IMR-90 (cell line): ENCODE data around the gene FREM3. TPM values are rescaled to one million over a fixed set of nuclear protein-coding genes. Genes with fewer than 3 reads are reported as not detected.

Source experiments
- ATAC-seq: fragments of 200-7000 bp; cut with Tn5 transposase; 2 replicates; pipeline ENCODE4 v1.9.1; 2020; ENCODE audit warnings: low read depth, mild to moderate bottlenecking, moderate library complexity
- BruUV-seq: library from RNA; stranded (reverse); fragments of 400-500 nt; replicated peaks from 2 replicates; lab custom pipeline; 2021; lab: Mats Ljungman, UMichigan
- CTCF ChIA-PET: fragments of 300-600 bp; formaldehyde crosslinking; extraction: SDS; loops from one replicate; lab custom pipeline; 2021; ENCODE audit warnings: antibody characterized with exemption; lab: Yijun Ruan, JAX
- POLR2A ChIA-PET: fragments of 300-600 bp; sonication (Branson Sonifier 250); formaldehyde crosslinking; loops from one replicate; lab custom pipeline; 2022; ENCODE audit warnings: antibody characterized with exemption; ENCODE audit not compliant: unreplicated experiment; lab: Charles Lee
- DNase-seq: peaks from one replicate; pipeline ENCODE4 v3.0.0; 2013
- H2AFZ ChIP-seq: replicated peaks from 2 replicates; pipeline ENCODE3; 2013; ENCODE audit warnings: low read length, mild to moderate bottlenecking; ENCODE audit not compliant: poor library complexity
- H2AK5ac ChIP-seq: 2 replicates; pipeline ENCODE4 v1.6.1; 2013; ENCODE audit warnings: low read depth, low read length, inconsistent platforms
- H2AK9ac ChIP-seq: replicated peaks from 2 replicates; pipeline ENCODE3; 2013; ENCODE audit warnings: mild to moderate bottlenecking, low read depth, low read length, moderate library complexity; ENCODE audit not compliant: poor library complexity
- H2BK120ac ChIP-seq: 2 replicates; pipeline ENCODE4 v1.6.1; 2013; ENCODE audit warnings: low read depth, low read length, inconsistent platforms
- H2BK15ac ChIP-seq: 3 replicates; pipeline ENCODE4 v1.6.1; 2013; ENCODE audit warnings: low read depth, low read length, inconsistent platforms
- H2BK20ac ChIP-seq: 2 replicates; pipeline ENCODE4 v1.6.1; 2013; ENCODE audit warnings: low read depth, mild to moderate bottlenecking, inconsistent platforms, low read length, moderate library complexity
- H2BK5ac ChIP-seq: 2 replicates; pipeline ENCODE4 v1.6.1; 2013; ENCODE audit warnings: mild to moderate bottlenecking, low read depth, low read length, inconsistent platforms; ENCODE audit not compliant: poor library complexity, severe bottlenecking
- H3K14ac ChIP-seq: replicated peaks from 2 replicates; pipeline ENCODE4 v1.6.1; 2013; ENCODE audit warnings: low read depth, low read length, inconsistent platforms
- H3K18ac ChIP-seq: 2 replicates; pipeline ENCODE4 v1.6.1; 2013; ENCODE audit warnings: low read depth, low read length, control low read depth
- H3K23ac ChIP-seq: 2 replicates; pipeline ENCODE4 v1.6.1; 2013; ENCODE audit warnings: low read depth, low read length, inconsistent platforms
- H3K27ac ChIP-seq: 2 replicates; pipeline ENCODE4 v1.5.1; 2013; ENCODE audit warnings: mild to moderate bottlenecking, control low read depth, low read length; ENCODE audit not compliant: insufficient read depth
- H3K27me3 ChIP-seq: 2 replicates; pipeline ENCODE4 v1.6.1; 2013; ENCODE audit warnings: low read length; ENCODE audit not compliant: control insufficient read depth, insufficient read depth
- H3K36me3 ChIP-seq: 2 replicates; pipeline ENCODE4 v1.6.1; 2013; ENCODE audit warnings: low read length, mixed read lengths; ENCODE audit not compliant: control insufficient read depth, insufficient read depth
- H3K4ac ChIP-seq: 2 replicates; pipeline ENCODE4 v1.6.1; 2013; ENCODE audit warnings: low read depth, low read length, inconsistent platforms
- H3K4me1 ChIP-seq: 2 replicates; pipeline ENCODE4 v1.6.1; 2013; ENCODE audit warnings: low read length, mixed read lengths; ENCODE audit not compliant: control insufficient read depth, insufficient read depth
- H3K4me2 ChIP-seq: 2 replicates; pipeline ENCODE4 v1.6.1; 2013; ENCODE audit warnings: low read depth, mild to moderate bottlenecking, control low read depth, low read length, moderate library complexity
- H3K4me3 ChIP-seq: 2 replicates; pipeline ENCODE4 v1.5.1; 2013; ENCODE audit warnings: low read depth, mild to moderate bottlenecking, control low read depth, low read length, moderate library complexity; ENCODE audit not compliant: insufficient read depth
- H3K56ac ChIP-seq: 2 replicates; pipeline ENCODE4 v1.6.1; 2013; ENCODE audit warnings: low read length, inconsistent platforms; ENCODE audit not compliant: insufficient read depth; ENCODE audit errors: extremely low read depth
- H3K79me1 ChIP-seq, 2 experiments: 2 replicates each; pipeline ENCODE4 v1.6.1; 2013; ENCODE audit warnings: low read length in 2 of 2, inconsistent platforms in 1 of 2, low read depth in 1 of 2
- H3K9ac ChIP-seq: 2 replicates; pipeline ENCODE4 v1.6.1; 2013; ENCODE audit warnings: low read depth, low read length, control low read depth
- H3K9me1 ChIP-seq: 2 replicates; pipeline ENCODE4 v1.6.1; 2013; ENCODE audit warnings: low read length, inconsistent platforms; ENCODE audit not compliant: insufficient read depth
- H3K9me3 ChIP-seq: 2 replicates; pipeline ENCODE4 v1.6.1; 2013; ENCODE audit warnings: low read length; ENCODE audit not compliant: control insufficient read depth, insufficient read depth
- H4K20me1 ChIP-seq: 2 replicates; pipeline ENCODE4 v1.6.1; 2013; ENCODE audit warnings: low read length, inconsistent platforms; ENCODE audit not compliant: insufficient read depth
- H4K5ac ChIP-seq: 2 replicates; pipeline ENCODE4 v1.6.1; 2013; ENCODE audit warnings: mild to moderate bottlenecking, low read depth, low read length, control low read depth
- H4K8ac ChIP-seq, 2 experiments: 2 replicates each; pipeline ENCODE4 v1.6.1; 2013; ENCODE audit warnings: low read depth in 2 of 2, low read length in 2 of 2, control low read depth in 1 of 2, inconsistent platforms in 1 of 2
- H4K91ac ChIP-seq: 2 replicates; pipeline ENCODE4 v1.6.1; 2013; ENCODE audit warnings: low read depth, low read length, inconsistent platforms; ENCODE audit not compliant: insufficient read depth
- CEBPB ChIP-seq: IDR thresholded peaks from 2 replicates; pipeline ENCODE4 v1.6.1; 2012; ENCODE audit warnings: low read depth, low read length, improper control_type of control experiment
- WGBS, 2 experiments: methylation state at CpG; one replicate each; pipeline versions ENCODE4 v1.1.5 to v1.1.7; 2013; ENCODE audit warnings: missing lambda C conversion rate in 2 of 2; ENCODE audit not compliant: insufficient read length in 1 of 2; ENCODE audit errors: extremely low coverage in 2 of 2; 5-methylcytosine and 5-hydroxymethylcytosine counted together
- dilution Hi-C: fragments of 300-500 bp; cut with HindIII; formaldehyde crosslinking; loops from one replicate; pipeline ENCODE4 v1.14.3; 2018; ENCODE audit warnings: low sequenced_read_pairs; ENCODE audit not compliant: unreplicated experiment
- in situ Hi-C: fragments of 300-500 bp; cut with MboI; formaldehyde crosslinking; loops from 3 replicates; pipeline ENCODE4 v1.14.3; 2019; ENCODE audit warnings: low sequenced_read_pairs, inconsistent platforms, mixed read lengths
- intact Hi-C: fragments of 100-400 bp; cut with micrococcal nuclease; formaldehyde crosslinking; loops from 2 replicates; pipeline ENCODE4 v1.10.0; 2022
- polyA plus RNA-seq, 3 experiments: library from polyadenylated mRNA; depleted of rRNA; stranded (reverse); fragments of >200 nt; gene quantifications; 2 replicates each; pipeline ENCODE4 v1.2.3, GENCODE V29; 2012; ENCODE audit warnings: low replicate concordance in 1 of 3
- total RNA-seq: library from RNA; depleted of rRNA; stranded (reverse); fragments of >200 nt; gene quantifications from 2 replicates; pipeline ENCODE4 v1.2.3, GENCODE V29; 2012

Gene FREM3
- total and polyA plus RNA-seq, 2 of the 4 experiments (the other 2 are of a cell fraction): not detected

DNA sequence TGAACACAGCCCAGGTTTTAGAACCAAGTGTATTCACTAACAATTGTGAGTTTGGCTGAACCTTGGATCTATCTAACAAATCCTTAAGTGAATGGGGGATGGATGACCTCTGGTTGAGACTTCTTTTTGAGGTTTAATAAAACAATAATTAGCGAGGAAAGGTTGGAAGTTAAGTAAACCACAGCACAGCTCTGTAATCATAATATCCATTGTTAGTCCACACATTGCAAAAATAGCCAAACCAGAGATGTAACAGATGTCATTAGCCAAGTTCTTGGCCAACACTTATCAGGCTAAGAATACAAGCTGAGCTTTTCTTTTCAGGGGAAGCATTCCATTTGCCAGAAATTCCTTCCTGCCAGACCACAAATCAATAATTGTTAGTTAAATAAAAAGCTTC lies 59.1 kb downstream of the FREM3 start:
- H3K9me3 ChIP-seq: no peaks in the 10 kb centered on the region
- H3K27ac ChIP-seq: no peak overlapping the region
- ATAC-seq: no peak
- no peak overlapping the region for H4K91ac ChIP-seq
- H3K36me3 ChIP-seq: no peaks in the 10 kb centered on the region
- BruUV-seq: no TSS peak
- no peak overlapping the region for H3K9ac ChIP-seq
- dilution Hi-C loops (no loop called here), in situ Hi-C loops (no loop called here), intact Hi-C loops (no loop called here)
- H3K79me1 ChIP-seq: no peaks in the 10 kb centered on the region
- WGBS, 2 experiments: no CpG with 5 or more reads among the region's 1 CpG
- H4K20me1 ChIP-seq: no peaks in the 10 kb centered on the region
- ChIA-PET POLR2A (no interaction called here), CTCF (no interaction called here)
- H2BK120ac ChIP-seq: no peak overlapping the region
- H3K4me3 ChIP-seq: no peak overlapping the region
- H3K9me1 ChIP-seq: no peaks in the 10 kb centered on the region
- H2AK9ac ChIP-seq: no peak overlapping the region
- H3K4me1 ChIP-seq: no peaks in the 10 kb centered on the region
- H2BK20ac ChIP-seq: no peak overlapping the region
- no peak overlapping the region for H3K4ac ChIP-seq
- no peak overlapping the region for H4K8ac ChIP-seq
- no peak overlapping the region for H2BK5ac ChIP-seq
- no peak overlapping the region for H2BK15ac ChIP-seq
- TF ChIP-seq CEBPB: no peak
- H3K18ac ChIP-seq: no peak overlapping the region
- no peak overlapping the region for H4K5ac ChIP-seq
- H3K14ac ChIP-seq: no peak overlapping the region
- H2AFZ ChIP-seq: no peak overlapping the region
- no peak overlapping the region for H3K56ac ChIP-seq
- H2AK5ac ChIP-seq: no peak overlapping the region
- H3K4me2 ChIP-seq: no peak overlapping the region
- H3K23ac ChIP-seq: no peak overlapping the region
- no peaks in the 10 kb centered on the region for H3K27me3 ChIP-seq
- no peak for DNase-seq
